Liver (tissue), 9 donors: ENCODE results near the gene CUBN. TPM values are rescaled to one million over a fixed set of nuclear protein-coding genes. Genes with fewer than 3 reads are reported as not detected.

Experiments
- DNase-seq: peaks from one replicate; pipeline ENCODE4 v3.0.0-alpha.2; 2017; ENCODE audit warnings: low spot score
- H3K27ac ChIP-seq, 2 donors: one replicate each; pipeline ENCODE4 v1.7.0; 2013; ENCODE audit warnings: inconsistent platforms in 2 of 2, low read length in 2 of 2, control low read depth in 1 of 2, low read depth in 1 of 2, mild to moderate bottlenecking in 1 of 2
- H3K27me3 ChIP-seq, 4 donors: one replicate each; pipeline versions ENCODE4 v1.6.1 to v1.7.0; 2013; ENCODE audit warnings: low read length in 3 of 4, inconsistent platforms in 1 of 4, mild to moderate bottlenecking in 1 of 4, moderate library complexity in 1 of 4; ENCODE audit not compliant: control insufficient read depth in 4 of 4, insufficient read depth in 4 of 4
- H3K36me3 ChIP-seq, 4 donors: one replicate each; pipeline versions ENCODE4 v1.6.1 to v1.7.0; 2013; ENCODE audit warnings: low read length in 3 of 4, mild to moderate bottlenecking in 3 of 4, low read depth in 1 of 4, moderate library complexity in 1 of 4; ENCODE audit not compliant: control insufficient read depth in 4 of 4, insufficient read depth in 3 of 4
- H3K4me1 ChIP-seq, 4 donors: one replicate each; pipeline versions ENCODE4 v1.6.1 to v1.7.0; 2013; ENCODE audit warnings: low read length in 3 of 4, mild to moderate bottlenecking in 3 of 4, moderate library complexity in 1 of 4; ENCODE audit not compliant: control insufficient read depth in 4 of 4, insufficient read depth in 4 of 4
- H3K4me3 ChIP-seq, 3 donors: one replicate each; pipeline versions ENCODE4 v1.6.1 to v1.7.0; 2013; ENCODE audit warnings: low read length in 3 of 3, control low read depth in 1 of 3, low read depth in 1 of 3, mild to moderate bottlenecking in 1 of 3
- H3K9ac ChIP-seq, 2 donors: one replicate each; pipeline ENCODE4 v1.7.0; 2013; ENCODE audit warnings: low read length in 2 of 2, mild to moderate bottlenecking in 2 of 2, moderate library complexity in 2 of 2, control low read depth in 1 of 2, low read depth in 1 of 2
- H3K9me3 ChIP-seq, 4 donors: one replicate each; pipeline versions ENCODE4 v1.6.1 to v1.7.0; 2013; ENCODE audit warnings: low read length in 3 of 4; ENCODE audit not compliant: control insufficient read depth in 4 of 4
- ATF3 ChIP-seq: IDR thresholded peaks from 2 replicates; pipeline ENCODE4 v1.6.1; 2016; ENCODE audit warnings: antibody characterized with exemption
- EGR1 ChIP-seq, 2 donors: IDR thresholded peaks; 2 replicates each; pipeline ENCODE4 v1.6.1; 2016 to 2018; ENCODE audit warnings: antibody characterized with exemption in 2 of 2, low read depth in 2 of 2
- FOXA1 ChIP-seq: IDR thresholded peaks from 2 replicates; pipeline ENCODE4 v1.6.1; 2016; ENCODE audit warnings: antibody characterized with exemption
- FOXA2 ChIP-seq: IDR thresholded peaks from 2 replicates; pipeline ENCODE4 v1.6.1; 2016; ENCODE audit warnings: antibody characterized with exemption
- GABPA ChIP-seq, 2 donors: IDR thresholded peaks in 1 of 2; conservative IDR thresholded peaks in 1 of 2; 2 replicates each; pipeline ENCODE4 v1.6.1; 2016; ENCODE audit warnings: antibody characterized with exemption in 2 of 2, mild to moderate bottlenecking in 1 of 2, moderate library complexity in 1 of 2
- HNF4A ChIP-seq, 2 donors: conservative IDR thresholded peaks; 2 replicates each; pipeline ENCODE4 v1.6.1; 2016; ENCODE audit warnings: antibody characterized with exemption in 2 of 2, mild to moderate bottlenecking in 2 of 2
- HNF4G ChIP-seq: IDR thresholded peaks from 2 replicates; pipeline ENCODE4 v1.6.1; 2016; ENCODE audit warnings: antibody characterized with exemption
- JUND ChIP-seq, 2 donors: IDR thresholded peaks; 2 replicates each; pipeline ENCODE4 v1.6.1; 2016; ENCODE audit warnings: antibody characterized with exemption in 2 of 2
- NR2F2 ChIP-seq: IDR thresholded peaks from 2 replicates; pipeline ENCODE4 v1.6.1; 2016; ENCODE audit warnings: antibody characterized with exemption
- RAD21 ChIP-seq, 2 donors: IDR thresholded peaks; 2 replicates each; pipeline ENCODE4 v1.6.1; 2016; ENCODE audit warnings: antibody characterized with exemption in 2 of 2, mild to moderate bottlenecking in 2 of 2
- RXRA ChIP-seq, 2 donors: IDR thresholded peaks; 2 replicates each; pipeline ENCODE4 v1.6.1; 2017 to 2018; ENCODE audit warnings: antibody characterized with exemption in 2 of 2, mild to moderate bottlenecking in 1 of 2
- SP1 ChIP-seq: IDR thresholded peaks from 2 replicates; pipeline ENCODE4 v1.6.1; 2018; ENCODE audit warnings: antibody characterized with exemption, mild to moderate bottlenecking
- TAF1 ChIP-seq: conservative IDR thresholded peaks from 2 replicates; pipeline ENCODE4 v1.6.1; 2016; ENCODE audit warnings: antibody characterized with exemption, mild to moderate bottlenecking
- YY1 ChIP-seq: IDR thresholded peaks from 2 replicates; pipeline ENCODE4 v1.6.1; 2016; ENCODE audit warnings: antibody characterized with exemption, mild to moderate bottlenecking
- WGBS: extraction: QIAGEN DNeasy Blood & Tissue Kit; methylation state at CpG from one replicate; pipeline ENCODE4 v1.1.7; 2013; 5-methylcytosine and 5-hydroxymethylcytosine counted together
- polyA plus RNA-seq, 2 donors: library from polyadenylated mRNA; stranded (reverse) in 1 of 2; unstranded in 1 of 2; fragments of 200-250 nt in 1 of 2; fragments of >200 nt in 1 of 2; fragmentation: Nextera tagmentation in 1 of 2; extraction: Ambion mirVana in 1 of 2; gene quantifications; one replicate each; pipeline versions ENCODE4 v1.2.1 to v1.2.3, GENCODE V29; 2013 to 2015
- total RNA-seq, 2 donors: library from RNA; depleted of rRNA; stranded (reverse); fragments of >200 nt; gene quantifications; one replicate each; pipeline ENCODE4 v1.2.3, GENCODE V29; 2014
- TF ChIP-seq, protein P1 (sequence below): IDR thresholded peaks from 2 replicates; pipeline ENCODE4 v1.6.1; 2016; ENCODE audit warnings: antibody characterized with exemption, mild to moderate bottlenecking
- TF ChIP-seq, protein P2 (sequence below): fragments of 150-350 bp; IDR thresholded peaks from 2 replicates; pipeline ENCODE4 v1.5.1; 2017; ENCODE audit warnings: improper control_type of control experiment, low read depth, low read length; ENCODE audit not compliant: missing input control
- TF ChIP-seq, protein P3 (sequence below): IDR thresholded peaks from 2 replicates; pipeline ENCODE4 v1.6.1; 2016; ENCODE audit warnings: antibody characterized with exemption
- TF ChIP-seq, protein P4 (sequence below): IDR thresholded peaks from 2 replicates; pipeline ENCODE4 v1.6.1; 2016; ENCODE audit warnings: antibody characterized with exemption
- donor health status: healthy.
- donor health status: healthy.
- donor health status: healthy.
- donor health status: healthy.
- donor health status: healthy.

CUBN gene
- total and polyA plus RNA-seq, 4 donors, result 0.01 to 0.67 (median 0.30) TPM

GRCh38 chr10:17029581-17030271 lies 99.9 kb downstream of the CUBN start:
- WGBS, result 68% methylated on average over 9 of the region's 9 CpGs
- Histone ChIP-seq H3K9ac (peak overlapping the region in 1 of 2 donors; percentile 2), H3K36me3 (no peaks in the 10 kb centered on the region), H3K4me1 (no peaks in the 10 kb centered on the region), H3K27ac (peak overlapping the region in 1 of 2 donors; percentile 59), H3K4me3 (no peak overlapping the region), H3K9me3 (peaks cover 0 to 3% (median 0%) of the 10 kb centered on the region in 4 donors), H3K27me3 (no peaks in the 10 kb centered on the region)
- TF ChIP-seq EGR1 (IDR thresholded peaks at IDR 0.05; ENCODE audit: low read depth in 2 of 2) (peak in 1 of 2 donors; percentile 22), YY1 (no peak), FOXA1 (no peak), RAD21 (IDR thresholded peaks at IDR 0.05) (peak; percentile 26 to 40), ATF3 (no peak), GABPA (IDR thresholded peaks at IDR 0.05 in 1 of 2, conservative IDR thresholded peaks at IDR 0.05 in 1 of 2) (no peak), TAF1 (no peak), JUND (IDR thresholded peaks at IDR 0.05) (peak; percentile 93 to 97), NR2F2 (peak; percentile 33), HNF4A (conservative IDR thresholded peaks at IDR 0.05) (no peak), SP1 (peak; percentile 30), FOXA2 (no peak), RXRA (IDR thresholded peaks at IDR 0.05) (no peak), HNF4G (no peak)
- TF ChIP-seq, protein P1, sequence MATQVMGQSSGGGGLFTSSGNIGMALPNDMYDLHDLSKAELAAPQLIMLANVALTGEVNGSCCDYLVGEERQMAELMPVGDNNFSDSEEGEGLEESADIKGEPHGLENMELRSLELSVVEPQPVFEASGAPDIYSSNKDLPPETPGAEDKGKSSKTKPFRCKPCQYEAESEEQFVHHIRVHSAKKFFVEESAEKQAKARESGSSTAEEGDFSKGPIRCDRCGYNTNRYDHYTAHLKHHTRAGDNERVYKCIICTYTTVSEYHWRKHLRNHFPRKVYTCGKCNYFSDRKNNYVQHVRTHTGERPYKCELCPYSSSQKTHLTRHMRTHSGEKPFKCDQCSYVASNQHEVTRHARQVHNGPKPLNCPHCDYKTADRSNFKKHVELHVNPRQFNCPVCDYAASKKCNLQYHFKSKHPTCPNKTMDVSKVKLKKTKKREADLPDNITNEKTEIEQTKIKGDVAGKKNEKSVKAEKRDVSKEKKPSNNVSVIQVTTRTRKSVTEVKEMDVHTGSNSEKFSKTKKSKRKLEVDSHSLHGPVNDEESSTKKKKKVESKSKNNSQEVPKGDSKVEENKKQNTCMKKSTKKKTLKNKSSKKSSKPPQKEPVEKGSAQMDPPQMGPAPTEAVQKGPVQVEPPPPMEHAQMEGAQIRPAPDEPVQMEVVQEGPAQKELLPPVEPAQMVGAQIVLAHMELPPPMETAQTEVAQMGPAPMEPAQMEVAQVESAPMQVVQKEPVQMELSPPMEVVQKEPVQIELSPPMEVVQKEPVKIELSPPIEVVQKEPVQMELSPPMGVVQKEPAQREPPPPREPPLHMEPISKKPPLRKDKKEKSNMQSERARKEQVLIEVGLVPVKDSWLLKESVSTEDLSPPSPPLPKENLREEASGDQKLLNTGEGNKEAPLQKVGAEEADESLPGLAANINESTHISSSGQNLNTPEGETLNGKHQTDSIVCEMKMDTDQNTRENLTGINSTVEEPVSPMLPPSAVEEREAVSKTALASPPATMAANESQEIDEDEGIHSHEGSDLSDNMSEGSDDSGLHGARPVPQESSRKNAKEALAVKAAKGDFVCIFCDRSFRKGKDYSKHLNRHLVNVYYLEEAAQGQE, result no peak
- TF ChIP-seq, protein P2, sequence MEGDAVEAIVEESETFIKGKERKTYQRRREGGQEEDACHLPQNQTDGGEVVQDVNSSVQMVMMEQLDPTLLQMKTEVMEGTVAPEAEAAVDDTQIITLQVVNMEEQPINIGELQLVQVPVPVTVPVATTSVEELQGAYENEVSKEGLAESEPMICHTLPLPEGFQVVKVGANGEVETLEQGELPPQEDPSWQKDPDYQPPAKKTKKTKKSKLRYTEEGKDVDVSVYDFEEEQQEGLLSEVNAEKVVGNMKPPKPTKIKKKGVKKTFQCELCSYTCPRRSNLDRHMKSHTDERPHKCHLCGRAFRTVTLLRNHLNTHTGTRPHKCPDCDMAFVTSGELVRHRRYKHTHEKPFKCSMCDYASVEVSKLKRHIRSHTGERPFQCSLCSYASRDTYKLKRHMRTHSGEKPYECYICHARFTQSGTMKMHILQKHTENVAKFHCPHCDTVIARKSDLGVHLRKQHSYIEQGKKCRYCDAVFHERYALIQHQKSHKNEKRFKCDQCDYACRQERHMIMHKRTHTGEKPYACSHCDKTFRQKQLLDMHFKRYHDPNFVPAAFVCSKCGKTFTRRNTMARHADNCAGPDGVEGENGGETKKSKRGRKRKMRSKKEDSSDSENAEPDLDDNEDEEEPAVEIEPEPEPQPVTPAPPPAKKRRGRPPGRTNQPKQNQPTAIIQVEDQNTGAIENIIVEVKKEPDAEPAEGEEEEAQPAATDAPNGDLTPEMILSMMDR, result no peak
- TF ChIP-seq, protein P3, sequence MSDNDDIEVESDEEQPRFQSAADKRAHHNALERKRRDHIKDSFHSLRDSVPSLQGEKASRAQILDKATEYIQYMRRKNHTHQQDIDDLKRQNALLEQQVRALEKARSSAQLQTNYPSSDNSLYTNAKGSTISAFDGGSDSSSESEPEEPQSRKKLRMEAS, result peak; percentile 33
- no peak for DNase-seq

- WGBS, result 66% methylated on average over 4 of the region's 4 CpGs
- Histone ChIP-seq H3K9me3 (peaks cover 0 to 3% (median 0%) of the 10 kb centered on the region in 4 donors), H3K27ac (peak overlapping the region; percentile 31 to 44), H3K36me3 (no peaks in the 10 kb centered on the region), H3K27me3 (no peaks in the 10 kb centered on the region), H3K9ac (peak overlapping the region in 1 of 2 donors; percentile 2), H3K4me3 (no peak overlapping the region), H3K4me1 (no peaks in the 10 kb centered on the region)
- no peak for DNase-seq
- TF ChIP-seq, protein P2, result no peak
- TF ChIP-seq RAD21 (IDR thresholded peaks at IDR 0.05) (no peak), JUND (IDR thresholded peaks at IDR 0.05) (no peak), HNF4G (no peak), FOXA2 (no peak), SP1 (no peak), GABPA (IDR thresholded peaks at IDR 0.05 in 1 of 2, conservative IDR thresholded peaks at IDR 0.05 in 1 of 2) (no peak), RXRA (IDR thresholded peaks at IDR 0.05) (no peak), FOXA1 (no peak), TAF1 (no peak), HNF4A (conservative IDR thresholded peaks at IDR 0.05) (no peak)
- TF ChIP-seq, protein P4, sequence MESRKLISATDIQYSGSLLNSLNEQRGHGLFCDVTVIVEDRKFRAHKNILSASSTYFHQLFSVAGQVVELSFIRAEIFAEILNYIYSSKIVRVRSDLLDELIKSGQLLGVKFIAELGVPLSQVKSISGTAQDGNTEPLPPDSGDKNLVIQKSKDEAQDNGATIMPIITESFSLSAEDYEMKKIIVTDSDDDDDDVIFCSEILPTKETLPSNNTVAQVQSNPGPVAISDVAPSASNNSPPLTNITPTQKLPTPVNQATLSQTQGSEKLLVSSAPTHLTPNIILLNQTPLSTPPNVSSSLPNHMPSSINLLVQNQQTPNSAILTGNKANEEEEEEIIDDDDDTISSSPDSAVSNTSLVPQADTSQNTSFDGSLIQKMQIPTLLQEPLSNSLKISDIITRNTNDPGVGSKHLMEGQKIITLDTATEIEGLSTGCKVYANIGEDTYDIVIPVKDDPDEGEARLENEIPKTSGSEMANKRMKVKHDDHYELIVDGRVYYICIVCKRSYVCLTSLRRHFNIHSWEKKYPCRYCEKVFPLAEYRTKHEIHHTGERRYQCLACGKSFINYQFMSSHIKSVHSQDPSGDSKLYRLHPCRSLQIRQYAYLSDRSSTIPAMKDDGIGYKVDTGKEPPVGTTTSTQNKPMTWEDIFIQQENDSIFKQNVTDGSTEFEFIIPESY, result no peak
- TF ChIP-seq, protein P3, result no peak
Observed at GRCh38 chr10:17029239-17029580, 100.4 kb downstream of the CUBN start.
